DOHH2 (cell line): Measurements from ENCODE around the gene CCDC28A.

Experiments
- EZH2phosphoT487 ChIP-seq: fragments of 200-600 bp; sonication (generic); IDR thresholded peaks from 2 replicates; pipeline ENCODE4 v1.6.1; 2017; ENCODE audit warnings: borderline replicate concordance, mild to moderate bottlenecking, antibody characterized with exemption, low read length, moderate library complexity, mixed read lengths
- TF ChIP-seq, protein P1 (sequence below): fragments of 200-600 bp; sonication (generic); IDR thresholded peaks from one replicate; pipeline ENCODE4 v1.5.1; 2014; ENCODE audit warnings: antibody characterized with exemption, mild to moderate bottlenecking, low read depth, low read length; ENCODE audit not compliant: poor library complexity, severe bottlenecking

- TF ChIP-seq, protein P1, sequence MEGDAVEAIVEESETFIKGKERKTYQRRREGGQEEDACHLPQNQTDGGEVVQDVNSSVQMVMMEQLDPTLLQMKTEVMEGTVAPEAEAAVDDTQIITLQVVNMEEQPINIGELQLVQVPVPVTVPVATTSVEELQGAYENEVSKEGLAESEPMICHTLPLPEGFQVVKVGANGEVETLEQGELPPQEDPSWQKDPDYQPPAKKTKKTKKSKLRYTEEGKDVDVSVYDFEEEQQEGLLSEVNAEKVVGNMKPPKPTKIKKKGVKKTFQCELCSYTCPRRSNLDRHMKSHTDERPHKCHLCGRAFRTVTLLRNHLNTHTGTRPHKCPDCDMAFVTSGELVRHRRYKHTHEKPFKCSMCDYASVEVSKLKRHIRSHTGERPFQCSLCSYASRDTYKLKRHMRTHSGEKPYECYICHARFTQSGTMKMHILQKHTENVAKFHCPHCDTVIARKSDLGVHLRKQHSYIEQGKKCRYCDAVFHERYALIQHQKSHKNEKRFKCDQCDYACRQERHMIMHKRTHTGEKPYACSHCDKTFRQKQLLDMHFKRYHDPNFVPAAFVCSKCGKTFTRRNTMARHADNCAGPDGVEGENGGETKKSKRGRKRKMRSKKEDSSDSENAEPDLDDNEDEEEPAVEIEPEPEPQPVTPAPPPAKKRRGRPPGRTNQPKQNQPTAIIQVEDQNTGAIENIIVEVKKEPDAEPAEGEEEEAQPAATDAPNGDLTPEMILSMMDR = no peak
- TF ChIP-seq EZH2phosphoT487 = no peak
Observed at GRCh38 chr6:138800377-138801150, 27.0 kb downstream of the CCDC28A start.
